ENCODE results near the gene GAGE12E.
"Not testable (repeated sequence)": the region's sequence is repeated elsewhere in the genome, so short reads cannot be mapped to it uniquely, and the experiment has no call there.

DNA sequence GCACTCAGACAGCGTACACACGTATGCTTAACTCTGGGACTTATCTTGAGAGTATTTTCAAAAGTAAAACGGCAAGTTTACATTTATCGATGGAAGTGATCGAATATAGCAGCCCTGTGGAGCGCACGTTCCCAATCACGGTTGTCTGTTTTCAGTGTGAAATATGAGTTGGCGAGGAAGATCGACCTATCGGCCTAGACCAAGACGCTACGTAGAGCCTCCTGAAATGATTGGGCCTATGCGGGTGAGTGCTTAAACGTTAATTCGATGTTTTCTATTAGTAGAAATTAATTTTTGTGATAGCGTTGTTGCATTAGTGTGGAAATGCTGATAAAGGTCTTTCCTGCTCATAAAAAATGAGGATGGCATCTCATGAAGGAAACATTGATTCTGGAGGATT lies 39.4 kb downstream of the GAGE12E start:
- TF ChIP-seq POLR2A (IDR thresholded peaks at IDR 0.05), result not testable (repeated sequence)
- TF ChIP-seq, protein P1, sequence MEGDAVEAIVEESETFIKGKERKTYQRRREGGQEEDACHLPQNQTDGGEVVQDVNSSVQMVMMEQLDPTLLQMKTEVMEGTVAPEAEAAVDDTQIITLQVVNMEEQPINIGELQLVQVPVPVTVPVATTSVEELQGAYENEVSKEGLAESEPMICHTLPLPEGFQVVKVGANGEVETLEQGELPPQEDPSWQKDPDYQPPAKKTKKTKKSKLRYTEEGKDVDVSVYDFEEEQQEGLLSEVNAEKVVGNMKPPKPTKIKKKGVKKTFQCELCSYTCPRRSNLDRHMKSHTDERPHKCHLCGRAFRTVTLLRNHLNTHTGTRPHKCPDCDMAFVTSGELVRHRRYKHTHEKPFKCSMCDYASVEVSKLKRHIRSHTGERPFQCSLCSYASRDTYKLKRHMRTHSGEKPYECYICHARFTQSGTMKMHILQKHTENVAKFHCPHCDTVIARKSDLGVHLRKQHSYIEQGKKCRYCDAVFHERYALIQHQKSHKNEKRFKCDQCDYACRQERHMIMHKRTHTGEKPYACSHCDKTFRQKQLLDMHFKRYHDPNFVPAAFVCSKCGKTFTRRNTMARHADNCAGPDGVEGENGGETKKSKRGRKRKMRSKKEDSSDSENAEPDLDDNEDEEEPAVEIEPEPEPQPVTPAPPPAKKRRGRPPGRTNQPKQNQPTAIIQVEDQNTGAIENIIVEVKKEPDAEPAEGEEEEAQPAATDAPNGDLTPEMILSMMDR (IDR thresholded peaks at IDR 0.05), result not testable (repeated sequence)
